H1 (cell line): Measurements from ENCODE around the gene DUOXA1. TPM values are rescaled to one million over a fixed set of nuclear protein-coding genes. Genes with fewer than 3 reads are reported as not detected.

ENCODE experiments used
- CTCF ChIP-seq, 3 experiments: IDR thresholded peaks; 1 replicate in 2 of 3; 2 replicates in 1 of 3; pipeline versions ENCODE4 v1.5.1 to v1.6.1; 2011; ENCODE audit warnings: low read length in 3 of 3, mild to moderate bottlenecking in 3 of 3, inconsistent platforms in 2 of 3, low read depth in 1 of 3, moderate library complexity in 1 of 3; ENCODE audit not compliant: insufficient read depth in 1 of 3; ENCODE audit errors: control extremely low read depth in 1 of 3
- USF2 ChIP-seq: IDR thresholded peaks from 2 replicates; pipeline ENCODE4 v1.6.1; 2011; ENCODE audit warnings: low read length, improper control_type of control experiment
- polyA plus RNA-seq, 7 experiments: library from polyadenylated mRNA; depleted of rRNA in 3 of 7; stranded (reverse) in 5 of 7; unstranded in 2 of 7; fragments of >200 nt in 5 of 7; fragments of 200-250 nt in 2 of 7; gene quantifications; 1 replicate in 5 of 7; 2 replicates in 1 of 7; 4 replicates in 1 of 7; pipeline versions ENCODE4 v1.2.1 to v1.2.3, GENCODE V29; 2011 to 2013; ENCODE audit warnings: missing spikeins in 2 of 7, mixed read lengths in 2 of 7
- total RNA-seq: library from RNA; stranded (reverse); fragmentation: NEBNext Ultra II Directional; extraction: Animal tissue kit (Norgen Biotek cat#: 25700); gene quantifications from 2 replicates; pipeline ENCODE4 v1.2.1, GENCODE V29; 2021

Gene DUOXA1
- total and polyA plus RNA-seq, 2 of the 8 experiments (the other 6 are each of a cell fraction or from before 2014, with no cell fraction given) = 0.18 TPM; not detected in 1

GRCh38 chr15:45136378-45136764 is 6.7 kb upstream of the DUOXA1 start (continued):
- TF ChIP-seq CTCF (IDR thresholded peaks at IDR 0.05; ENCODE audit: control extremely low read depth in 1 of 3, insufficient read depth in 1 of 3, low read depth in 1 of 3, low read length in 3 of 3) (peak; percentile 43 to 71 (median 49)), USF2 (no peak)
